GM08714 (cell line): ENCODE measurements around the gene CPA4.

Experiments used
- H3K4me3 ChIP-seq: fragments of 200-500 bp; sonication (Bioruptor generic); 2 replicates; pipeline ENCODE4 v1.5.1; 2014; ENCODE audit warnings: mild to moderate bottlenecking, low read length, inconsistent platforms
- ZNF274 ChIP-seq: IDR thresholded peaks from 2 replicates; pipeline ENCODE4 v1.6.1; 2012; ENCODE audit warnings: mild to moderate bottlenecking, low read depth, low read length

Gene CPA4

DNA sequence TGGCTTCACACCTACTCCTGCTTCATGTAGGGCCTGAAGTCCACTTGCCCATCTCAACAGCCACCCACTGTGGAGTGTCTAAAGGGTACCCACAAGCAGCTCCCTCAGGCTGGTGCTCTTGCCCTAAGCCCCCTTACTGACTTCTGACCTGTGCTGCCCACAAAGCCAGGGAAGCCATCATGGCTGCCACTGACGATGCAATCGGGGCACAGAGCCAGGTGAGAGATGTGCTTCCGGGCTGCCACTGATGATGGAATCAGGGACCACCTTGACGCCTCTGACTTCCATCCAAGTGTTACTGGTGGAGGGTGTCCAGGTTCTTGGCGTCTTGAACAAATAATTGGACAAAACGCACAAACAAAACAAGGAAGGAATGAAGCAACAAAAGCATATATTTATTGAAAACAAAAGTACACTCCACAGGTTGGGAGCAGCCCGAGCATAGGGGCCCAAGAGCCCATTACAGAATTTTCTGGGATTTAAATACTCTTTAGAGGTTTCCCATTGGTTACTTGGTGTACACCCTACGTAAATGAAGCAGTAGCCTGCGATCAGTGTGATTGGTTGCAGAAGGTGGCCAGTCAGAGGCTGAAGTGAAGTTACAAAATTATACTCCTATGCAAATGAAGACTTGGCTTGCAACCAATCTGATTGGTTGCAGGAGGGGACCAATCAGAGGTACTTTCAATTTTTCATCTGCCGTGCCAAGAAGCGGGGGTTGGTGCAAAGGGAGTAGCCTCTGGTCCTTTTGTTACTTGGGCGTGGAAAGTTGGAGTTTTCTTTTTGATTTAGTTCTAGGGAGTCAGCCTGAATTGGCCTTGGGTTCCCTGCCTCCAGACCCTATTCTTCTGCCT is 21.8 kb upstream of the CPA4 start:
- no peak for TF ChIP-seq ZNF274
- no peak overlapping the region for H3K4me3 ChIP-seq

DNA sequence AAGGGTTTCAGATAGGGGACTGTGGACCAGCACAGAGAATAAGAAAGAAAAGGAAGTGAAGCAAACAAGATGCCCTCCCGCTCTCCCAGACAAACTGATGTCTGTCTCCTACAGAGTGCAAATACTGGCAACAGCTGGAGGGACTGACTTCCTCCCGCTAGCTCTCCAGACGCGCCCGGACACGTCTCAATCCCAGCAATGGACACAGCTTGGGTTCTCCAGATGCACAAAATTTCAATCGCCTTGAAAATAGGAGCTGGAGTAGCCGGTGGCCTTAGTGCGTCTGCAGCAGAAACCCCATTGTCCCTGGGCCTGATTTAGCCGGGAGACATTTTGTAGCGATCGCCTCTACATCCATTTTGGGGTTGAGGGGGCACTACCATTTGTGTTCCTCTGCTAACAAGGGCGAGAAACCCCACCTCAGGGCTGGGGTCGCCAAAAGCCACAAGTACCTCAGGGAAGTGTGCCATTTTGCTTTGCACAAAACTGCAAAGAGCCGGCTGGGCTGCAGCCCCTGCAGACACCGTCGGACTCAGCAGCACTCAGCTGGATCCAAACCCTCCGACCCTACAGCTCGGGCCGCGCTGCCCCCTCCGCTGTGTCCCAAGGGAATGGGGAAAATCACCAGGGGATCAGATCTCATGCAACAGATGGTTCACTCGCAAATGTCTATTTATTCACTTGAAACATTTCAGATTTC is 20.4 kb upstream of the CPA4 start:
- H3K4me3 ChIP-seq, result no peak overlapping the region

DNA sequence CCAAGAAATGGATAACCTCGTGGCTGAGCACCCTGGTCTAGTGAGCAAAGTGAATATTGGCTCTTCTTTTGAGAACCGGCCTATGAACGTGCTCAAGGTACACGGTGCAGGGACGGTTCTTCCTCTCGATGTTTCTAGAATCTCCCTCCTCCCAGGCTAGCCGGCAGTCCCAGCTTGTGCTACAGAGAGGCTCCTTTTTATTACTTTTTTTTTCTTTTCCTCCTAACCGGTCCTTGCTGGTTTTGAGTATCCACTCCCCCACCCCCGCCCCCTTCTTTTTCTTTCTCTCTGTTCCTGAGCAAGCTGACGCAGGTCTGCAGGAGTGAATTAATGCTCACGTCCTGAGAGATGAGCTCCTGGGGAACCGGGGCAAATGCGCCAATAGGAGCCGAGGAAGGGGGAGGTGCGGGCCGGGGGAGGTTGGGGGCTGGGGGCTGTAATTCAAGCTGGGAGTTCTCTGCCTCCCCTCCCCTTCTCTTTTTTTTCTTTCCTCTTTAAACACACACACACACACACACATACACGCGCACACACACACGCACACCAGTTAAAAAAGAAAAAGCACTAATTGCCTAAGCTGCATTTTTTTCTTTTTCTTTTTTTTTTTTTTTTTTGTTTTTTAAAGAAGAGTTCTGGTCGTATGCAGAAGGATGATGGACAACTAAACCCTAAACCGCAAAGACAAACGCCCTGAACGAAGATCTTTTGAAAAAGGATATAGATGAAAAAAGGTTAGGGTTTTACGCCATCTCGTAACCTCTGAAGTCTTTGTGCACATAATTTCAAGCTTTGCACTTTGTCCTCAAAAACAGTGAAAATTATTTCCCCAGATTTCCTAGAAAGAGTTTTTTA is 19.7 kb upstream of the CPA4 start:
- TF ChIP-seq ZNF274, result no peak
- no peak overlapping the region for H3K4me3 ChIP-seq

More for the DNA sequence above, 20.4 kb upstream of the CPA4 start:
- no peak for TF ChIP-seq ZNF274

DNA sequence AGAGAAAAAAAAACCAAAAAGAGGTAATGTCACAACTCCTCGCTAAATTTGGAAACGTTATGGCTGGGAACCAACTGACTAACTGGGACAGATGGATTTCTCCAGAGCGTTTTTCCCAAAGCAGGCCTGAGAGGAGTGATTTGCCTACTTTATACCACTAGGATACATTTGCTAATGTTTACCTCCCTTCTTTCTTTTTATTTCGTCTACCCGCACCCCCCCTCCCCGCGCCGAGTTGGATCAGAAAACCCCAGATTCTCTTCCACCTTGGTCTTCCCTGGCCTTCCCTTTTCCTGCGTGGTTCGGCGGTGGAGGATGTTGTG is 19.1 kb upstream of the CPA4 start:
- no peak for TF ChIP-seq ZNF274
- no peak overlapping the region for H3K4me3 ChIP-seq

DNA sequence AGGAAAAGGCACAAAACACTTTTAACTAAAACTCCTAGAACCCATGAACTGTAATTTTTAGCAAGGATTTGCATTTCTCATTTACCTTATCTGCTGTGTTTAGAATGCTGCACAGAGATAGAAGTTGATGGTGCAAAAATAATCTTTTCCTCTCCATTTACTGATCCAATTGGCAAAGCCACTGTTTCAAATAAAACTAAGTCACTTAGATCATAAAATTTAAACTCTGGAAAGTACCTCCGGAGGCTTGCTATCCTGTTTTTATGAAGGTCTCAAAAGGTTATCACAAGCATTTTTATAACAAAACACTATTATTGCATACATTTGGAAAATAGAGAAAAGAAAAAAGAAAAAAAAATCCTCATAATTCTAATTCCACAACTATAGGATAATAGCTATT is 18.7 kb upstream of the CPA4 start:
- no peak overlapping the region for H3K4me3 ChIP-seq
- TF ChIP-seq ZNF274, result no peak

DNA sequence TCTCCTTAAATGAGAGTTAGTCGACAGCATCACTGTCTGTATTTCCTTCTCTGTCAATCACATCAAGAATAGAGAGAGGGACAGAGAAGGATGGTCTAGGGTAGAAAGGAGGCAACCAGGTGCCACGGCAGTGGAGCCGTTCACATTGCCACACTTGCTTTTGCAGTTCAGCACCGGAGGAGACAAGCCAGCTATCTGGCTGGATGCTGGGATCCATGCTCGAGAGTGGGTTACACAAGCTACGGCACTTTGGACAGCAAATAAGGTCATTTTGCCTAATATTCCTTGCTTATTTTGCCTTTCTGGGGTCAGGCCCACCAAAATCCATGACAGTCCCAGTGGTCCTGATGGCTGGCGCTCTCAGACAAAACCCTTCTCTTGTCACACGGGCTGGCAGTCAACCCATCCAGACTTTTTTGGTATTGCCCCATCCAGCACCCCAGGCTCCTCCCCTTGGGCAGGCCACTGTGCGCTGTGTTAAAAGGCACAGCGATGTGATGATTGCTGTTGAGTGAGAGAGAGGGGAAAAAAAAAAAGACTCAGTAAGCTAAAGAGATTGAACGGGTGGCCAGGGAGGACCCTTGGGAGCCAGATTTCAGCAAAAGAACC is 17.9 kb upstream of the CPA4 start:
- no peak overlapping the region for H3K4me3 ChIP-seq
- no peak for TF ChIP-seq ZNF274

DNA sequence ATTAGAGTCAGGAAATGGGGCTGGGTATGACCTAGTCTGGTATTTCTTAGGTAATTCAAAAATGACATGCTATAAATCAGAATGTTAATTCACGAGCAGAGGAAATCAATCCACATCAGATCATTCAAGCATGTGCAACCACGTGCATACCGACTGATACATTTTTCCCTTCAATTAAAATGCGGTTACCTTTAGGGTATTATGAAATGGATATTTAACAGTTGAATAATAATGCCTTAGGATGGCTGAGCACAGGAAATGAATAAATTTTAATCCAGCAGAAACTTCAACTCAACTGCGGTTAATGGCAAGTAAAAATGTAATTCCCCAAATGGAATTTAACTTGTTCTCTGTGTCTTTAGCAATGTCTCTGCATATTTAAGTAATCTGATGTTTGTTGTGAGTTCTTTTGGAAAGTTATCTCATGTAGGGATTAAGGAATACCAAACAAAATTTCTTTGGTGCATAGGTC is 17.1 kb upstream of the CPA4 start:
- no peak for TF ChIP-seq ZNF274

DNA sequence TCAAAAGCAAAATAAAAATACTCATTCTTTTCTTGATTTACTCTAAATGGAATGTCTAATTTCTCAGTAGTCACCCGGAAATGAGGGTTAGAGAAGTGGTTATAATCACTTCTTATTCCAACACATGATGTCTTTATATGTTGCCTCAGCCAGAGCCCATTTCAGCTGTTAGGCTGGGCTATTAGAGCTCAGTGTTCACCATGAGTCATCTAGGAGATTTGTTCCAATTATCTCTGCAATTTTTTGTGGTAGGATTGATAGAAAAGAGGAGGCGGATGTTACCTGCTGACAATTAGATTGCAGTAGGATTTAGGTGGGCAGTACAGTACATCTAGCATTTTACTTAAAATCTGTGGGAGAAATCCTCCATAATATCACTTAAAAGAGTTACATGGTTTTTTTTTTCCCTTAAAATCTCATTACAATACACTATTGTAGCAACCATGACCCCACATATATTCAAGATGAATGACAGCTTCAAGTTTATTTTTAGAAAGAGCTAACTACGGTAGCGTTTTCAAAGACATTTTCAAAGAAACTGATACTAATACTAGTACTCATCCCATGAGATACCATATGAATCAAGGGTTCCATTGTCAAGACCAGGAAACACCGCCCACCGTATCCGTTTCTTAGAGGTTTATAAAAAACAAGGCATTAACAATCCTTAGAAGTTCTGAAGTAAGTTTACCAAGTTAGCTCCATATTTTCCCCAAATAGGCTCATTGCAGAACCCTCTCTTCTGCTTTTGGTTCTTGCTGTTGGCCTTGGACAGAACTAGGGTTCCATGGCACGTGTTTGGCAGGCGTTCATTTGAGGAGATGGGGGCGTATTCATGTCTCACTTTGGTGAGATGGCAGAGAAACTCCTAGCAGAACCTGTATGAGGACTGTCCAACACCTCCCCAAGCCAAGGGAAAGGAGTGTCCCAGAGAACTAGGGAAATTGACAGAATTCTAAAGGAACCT is 15.9 kb upstream of the CPA4 start:
- TF ChIP-seq ZNF274, result no peak
- no peak overlapping the region for H3K4me3 ChIP-seq

More for the DNA sequence above, 17.1 kb upstream of the CPA4 start:
- no peak overlapping the region for H3K4me3 ChIP-seq

DNA sequence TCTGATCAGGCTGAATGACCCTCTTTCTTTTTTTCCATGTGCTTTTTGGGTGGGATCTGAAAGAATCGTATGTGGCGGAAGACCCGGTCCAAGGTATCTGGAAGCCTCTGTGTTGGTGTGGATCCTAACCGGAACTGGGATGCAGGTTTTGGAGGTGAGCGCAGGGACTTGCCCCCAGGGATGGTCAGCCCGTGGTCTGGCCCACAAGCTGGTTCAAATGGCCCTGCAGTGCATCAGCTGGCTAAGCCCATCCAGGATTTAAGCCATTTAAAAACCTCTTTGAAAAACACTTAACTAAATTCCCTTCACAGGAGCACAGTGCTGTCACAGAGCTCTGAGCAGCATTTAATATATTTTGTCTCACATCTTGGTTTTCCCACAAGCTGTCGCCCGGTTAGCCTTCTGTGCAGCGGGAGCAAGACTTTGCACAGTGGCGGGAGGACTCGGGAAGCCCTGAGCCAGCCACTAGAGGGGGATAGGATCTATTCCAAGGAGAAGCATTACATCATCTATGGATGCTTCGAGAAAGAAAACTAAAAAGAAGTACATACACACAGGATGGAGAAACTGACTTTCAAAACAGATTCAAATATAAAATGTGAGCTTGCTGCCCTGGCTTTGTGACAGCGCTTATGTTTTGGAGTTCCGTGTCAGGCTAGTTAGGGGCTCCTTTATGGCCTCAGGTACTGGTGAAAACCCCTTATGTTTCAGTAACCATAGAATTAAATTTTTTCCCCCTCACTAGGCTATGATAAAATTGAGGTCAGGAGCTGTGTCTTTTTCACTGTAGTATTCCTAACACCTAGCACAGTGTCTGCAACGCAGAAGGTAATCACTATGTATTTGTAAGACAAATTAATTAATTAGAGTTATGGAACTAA is 15.0 kb upstream of the CPA4 start:
- no peak overlapping the region for H3K4me3 ChIP-seq
- TF ChIP-seq ZNF274, result no peak

DNA sequence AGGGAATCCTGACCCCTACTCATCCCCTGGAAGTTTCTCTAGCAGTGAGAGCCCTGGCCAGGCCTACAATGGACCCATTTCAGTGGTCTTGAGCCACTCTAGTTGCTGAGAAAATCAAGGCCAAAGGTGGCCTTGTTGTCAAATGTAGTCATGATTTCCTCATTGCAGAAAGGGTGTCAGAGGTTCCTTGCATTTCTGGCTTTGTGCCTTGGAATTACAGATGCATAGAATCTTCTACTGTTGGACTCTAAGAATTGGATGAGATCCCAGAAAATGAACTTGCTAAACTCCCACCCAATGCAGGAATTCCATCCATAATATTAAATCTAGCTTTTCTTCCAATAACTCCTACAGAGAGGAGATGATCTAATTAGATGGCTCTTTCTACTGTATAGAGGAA is 14.1 kb upstream of the CPA4 start:
- no peak for TF ChIP-seq ZNF274
- H3K4me3 ChIP-seq, result no peak overlapping the region

DNA sequence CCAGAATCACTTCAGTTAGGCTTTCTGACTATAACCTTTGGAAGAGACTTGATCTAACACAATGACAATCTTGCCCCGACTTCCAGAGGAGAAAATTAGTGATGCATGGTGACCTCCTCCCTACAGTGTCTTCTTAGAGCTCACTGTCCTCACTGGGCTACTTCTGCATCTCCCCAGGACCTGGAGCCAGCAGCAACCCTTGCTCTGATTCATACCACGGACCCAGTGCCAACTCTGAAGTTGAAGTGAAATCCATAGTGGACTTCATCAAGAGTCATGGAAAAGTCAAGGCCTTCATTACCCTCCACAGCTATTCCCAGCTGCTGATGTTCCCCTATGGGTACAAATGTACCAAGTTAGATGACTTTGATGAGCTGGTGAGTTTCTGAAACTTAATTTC is 13.7 kb upstream of the CPA4 start:
- H3K4me3 ChIP-seq, result no peak overlapping the region
- no peak for TF ChIP-seq ZNF274

DNA sequence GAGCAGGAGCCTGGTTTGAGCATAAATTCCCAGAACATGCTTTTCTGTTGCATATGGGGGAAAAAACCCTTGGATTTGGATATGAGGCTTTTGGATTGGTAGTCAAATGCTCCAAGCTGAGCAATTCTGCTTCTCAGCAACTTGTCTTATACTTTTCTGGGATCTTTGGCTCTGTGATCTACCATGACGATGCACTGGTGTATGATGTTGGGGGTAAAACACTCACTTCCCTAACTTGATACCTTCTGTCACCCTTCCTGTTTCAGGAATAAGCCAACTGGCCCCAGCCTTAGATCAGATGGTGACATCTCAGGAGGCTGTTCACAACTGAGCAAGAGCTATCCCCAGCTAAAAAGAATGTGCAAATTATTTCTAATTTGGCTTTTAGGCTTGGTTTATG is 13.1 kb upstream of the CPA4 start:
- no peak for TF ChIP-seq ZNF274

More for the DNA sequence above, 13.1 kb upstream of the CPA4 start:
- no peak overlapping the region for H3K4me3 ChIP-seq
